Neural cell (in vitro differentiated cells): ENCODE measurements around the gene GNG3. TPM values are rescaled to one million over a fixed set of nuclear protein-coding genes. Genes with fewer than 3 reads are reported as not detected.

Source experiments
- H2AFZ ChIP-seq: fragments of 200-600, 300-800 bp; sonication (generic), shearing (Covaris generic); 2 replicates; pipeline ENCODE4 v1.6.0; 2014; ENCODE audit warnings: low read depth, mild to moderate bottlenecking, antibody characterized with exemption, low read length, moderate library complexity
- H3F3A ChIP-seq: fragments of 200-600 bp; shearing (Covaris generic); 2 replicates; pipeline ENCODE4 v1.6.1; 2016; ENCODE audit warnings: mild to moderate bottlenecking, moderate library complexity, mixed read lengths, antibody characterized with exemption, low read length; ENCODE audit not compliant: insufficient read depth, poor library complexity, severe bottlenecking
- H3K27ac ChIP-seq: fragments of 200-600, 300-800 bp; sonication (generic), shearing (Covaris generic); 2 replicates; pipeline ENCODE4 v1.5.1; 2014; ENCODE audit warnings: mild to moderate bottlenecking, low read length, moderate library complexity
- H3K27me3 ChIP-seq: fragments of 300-800, 200-600 bp; sonication (generic), shearing (Covaris generic); 2 replicates; pipeline ENCODE4 v1.6.0; 2014; ENCODE audit warnings: mild to moderate bottlenecking, low read depth, low read length, moderate library complexity; ENCODE audit not compliant: insufficient read depth
- H3K36me3 ChIP-seq: fragments of 300-800, 200-600 bp; sonication (generic), shearing (Covaris generic); 2 replicates; pipeline ENCODE4 v1.5.1; 2014; ENCODE audit warnings: mild to moderate bottlenecking, antibody characterized with exemption, low read length, moderate library complexity; ENCODE audit not compliant: insufficient read depth
- H3K4me2 ChIP-seq: fragments of 300-800, 200-600 bp; sonication (generic), shearing (Covaris generic); 2 replicates; pipeline ENCODE4 v1.6.0; 2014; ENCODE audit warnings: mild to moderate bottlenecking, low read length
- H3K4me3 ChIP-seq: fragments of 300-800, 200-600 bp; sonication (generic), shearing (Covaris generic); 2 replicates; pipeline ENCODE4 v1.5.1; 2014; ENCODE audit warnings: mild to moderate bottlenecking, low read length, moderate library complexity
- H3K79me2 ChIP-seq: fragments of 200-600 bp; shearing (Covaris generic); replicated peaks from 2 replicates; pipeline ENCODE4 v1.6.0; 2014; ENCODE audit warnings: mild to moderate bottlenecking, low read length, moderate library complexity; ENCODE audit not compliant: insufficient read depth
- H3K9ac ChIP-seq: fragments of 300-800, 200-600 bp; sonication (generic), shearing (Covaris generic); 2 replicates; pipeline ENCODE4 v1.6.1; 2016; ENCODE audit warnings: mild to moderate bottlenecking, low read length, mixed read lengths
- H3K9me2 ChIP-seq: fragments of 200-600 bp; shearing (Covaris generic); 2 replicates; pipeline ENCODE4 v1.6.1; 2016; ENCODE audit warnings: mild to moderate bottlenecking, low read length, mixed read lengths; ENCODE audit not compliant: insufficient read depth
- H3K9me3 ChIP-seq: fragments of 200-600, 300-800 bp; sonication (generic), shearing (Covaris generic); 2 replicates; pipeline ENCODE4 v1.6.1; 2016; ENCODE audit warnings: mild to moderate bottlenecking, mixed run types, low read length, moderate library complexity, mixed read lengths
- H4K20me1 ChIP-seq: fragments of 200-600 bp; shearing (Covaris generic); 2 replicates; pipeline ENCODE4 v1.6.1; 2016; ENCODE audit warnings: mild to moderate bottlenecking, mixed run types; ENCODE audit not compliant: insufficient read depth
- EP300 ChIP-seq: fragments of 450-650 bp; conservative IDR thresholded peaks from 2 replicates; pipeline ENCODE4 v1.6.1; 2014; ENCODE audit warnings: antibody characterized with exemption, mild to moderate bottlenecking, moderate library complexity; ENCODE audit not compliant: poor library complexity, severe bottlenecking
- EZH2 ChIP-seq: fragments of 200-600, 300-800 bp; shearing (Covaris generic), sonication (generic); IDR thresholded peaks from 2 replicates; pipeline ENCODE4 v1.6.1; 2014; ENCODE audit warnings: antibody characterized with exemption, low read length, borderline replicate concordance, mild to moderate bottlenecking; ENCODE audit not compliant: insufficient read depth, poor library complexity, severe bottlenecking
- MXI1 ChIP-seq: fragments of 450-650 bp; conservative IDR thresholded peaks from 2 replicates; pipeline ENCODE4 v1.6.1; 2014; ENCODE audit warnings: antibody characterized with exemption, mild to moderate bottlenecking; ENCODE audit not compliant: poor library complexity, severe bottlenecking
- POLR2AphosphoS5 ChIP-seq: IDR thresholded peaks from 2 replicates; pipeline ENCODE4 v1.6.1; 2012
- RAD21 ChIP-seq: fragments of 450-650 bp; conservative IDR thresholded peaks from 2 replicates; pipeline ENCODE4 v1.6.1; 2014; ENCODE audit warnings: antibody characterized with exemption, mild to moderate bottlenecking, moderate library complexity
- SMC3 ChIP-seq: fragments of 450-650 bp; conservative IDR thresholded peaks from 2 replicates; pipeline ENCODE4 v1.6.1; 2014; ENCODE audit warnings: antibody characterized with exemption, mild to moderate bottlenecking, moderate library complexity; ENCODE audit not compliant: poor library complexity
- TAF1 ChIP-seq: IDR thresholded peaks from 2 replicates; pipeline ENCODE4 v1.6.1; 2012; ENCODE audit warnings: low read depth
- polyA plus RNA-seq: library from polyadenylated mRNA; depleted of rRNA; stranded (reverse); fragments of >200 nt; gene quantifications from 2 replicates; pipeline ENCODE4 v1.2.3, GENCODE V29; 2014
- TF ChIP-seq, protein P1 (sequence below): fragments of 450-650 bp; IDR thresholded peaks from 2 replicates; pipeline ENCODE4 v1.5.1; 2014; ENCODE audit warnings: antibody characterized with exemption, mild to moderate bottlenecking, moderate library complexity; ENCODE audit not compliant: poor library complexity, severe bottlenecking
- TF ChIP-seq, protein P2 (sequence below): IDR thresholded peaks from 2 replicates; pipeline ENCODE4 v1.6.1; 2012; ENCODE audit warnings: borderline replicate concordance

GNG3 gene
- polyA plus RNA-seq, 1 donor from 2014 or later: 121 TPM

DNA sequence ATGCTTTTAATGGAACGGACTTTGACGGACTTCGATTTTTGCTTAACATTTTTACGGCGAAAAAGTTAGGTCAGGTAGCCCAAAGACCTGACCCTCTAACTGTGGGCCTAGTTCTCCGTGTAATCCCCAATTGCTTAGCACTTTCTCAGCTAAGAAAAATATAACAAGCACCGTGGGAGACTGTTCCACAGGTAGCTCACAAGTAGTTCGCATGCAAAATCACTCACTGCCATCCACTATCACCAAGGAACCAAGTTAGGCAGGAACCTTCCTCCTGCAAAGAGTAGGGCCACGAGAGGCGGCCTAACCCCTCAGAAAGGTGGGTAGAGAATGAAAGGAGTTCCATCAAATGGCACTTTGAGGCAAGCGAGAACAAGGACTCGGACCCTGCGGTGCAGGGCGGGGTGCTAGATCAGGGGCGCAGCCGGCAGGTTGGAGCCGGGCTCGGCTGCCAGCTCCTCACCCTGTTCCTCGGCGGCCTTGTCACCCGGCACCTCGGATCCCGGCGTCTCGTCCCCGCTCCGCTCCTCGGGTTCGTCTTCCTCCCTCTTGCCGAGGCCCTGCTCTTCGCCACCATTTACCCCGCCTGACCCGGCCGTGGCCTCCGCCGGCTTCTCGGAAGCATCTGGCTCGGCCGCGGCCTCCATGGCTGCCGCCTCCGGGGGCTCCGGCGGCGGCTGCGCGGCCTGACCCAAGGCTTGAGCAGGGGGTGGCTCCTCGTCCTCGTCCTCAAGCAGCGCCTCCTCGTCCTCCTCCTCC, 18.9 kb downstream of the GNG3 start:
- Histone ChIP-seq H3K9ac (peak overlapping the region; percentile 75), H3K27ac (peak overlapping the region; percentile 93), H3K79me2 (peaks cover 62% of the 10 kb centered on the region), H3K4me3 (peak overlapping the region; percentile 83), H2AFZ (no peak overlapping the region), H3K4me2 (peak overlapping the region; percentile 99), H3K9me3 (no peaks in the 10 kb centered on the region), H3F3A (peaks cover 5% of the 10 kb centered on the region), H3K27me3 (no peaks in the 10 kb centered on the region), H3K9me2 (no peaks in the 10 kb centered on the region), H3K36me3 (peaks cover 17% of the 10 kb centered on the region), H4K20me1 (peaks cover 3% of the 10 kb centered on the region)
- TF ChIP-seq EP300: no peak
- TF ChIP-seq RAD21: no peak
- TF ChIP-seq EZH2: no peak
- TF ChIP-seq MXI1: no peak
- TF ChIP-seq POLR2AphosphoS5: no peak
- TF ChIP-seq TAF1: no peak
- TF ChIP-seq, protein P1, sequence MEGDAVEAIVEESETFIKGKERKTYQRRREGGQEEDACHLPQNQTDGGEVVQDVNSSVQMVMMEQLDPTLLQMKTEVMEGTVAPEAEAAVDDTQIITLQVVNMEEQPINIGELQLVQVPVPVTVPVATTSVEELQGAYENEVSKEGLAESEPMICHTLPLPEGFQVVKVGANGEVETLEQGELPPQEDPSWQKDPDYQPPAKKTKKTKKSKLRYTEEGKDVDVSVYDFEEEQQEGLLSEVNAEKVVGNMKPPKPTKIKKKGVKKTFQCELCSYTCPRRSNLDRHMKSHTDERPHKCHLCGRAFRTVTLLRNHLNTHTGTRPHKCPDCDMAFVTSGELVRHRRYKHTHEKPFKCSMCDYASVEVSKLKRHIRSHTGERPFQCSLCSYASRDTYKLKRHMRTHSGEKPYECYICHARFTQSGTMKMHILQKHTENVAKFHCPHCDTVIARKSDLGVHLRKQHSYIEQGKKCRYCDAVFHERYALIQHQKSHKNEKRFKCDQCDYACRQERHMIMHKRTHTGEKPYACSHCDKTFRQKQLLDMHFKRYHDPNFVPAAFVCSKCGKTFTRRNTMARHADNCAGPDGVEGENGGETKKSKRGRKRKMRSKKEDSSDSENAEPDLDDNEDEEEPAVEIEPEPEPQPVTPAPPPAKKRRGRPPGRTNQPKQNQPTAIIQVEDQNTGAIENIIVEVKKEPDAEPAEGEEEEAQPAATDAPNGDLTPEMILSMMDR: no peak

DNA sequence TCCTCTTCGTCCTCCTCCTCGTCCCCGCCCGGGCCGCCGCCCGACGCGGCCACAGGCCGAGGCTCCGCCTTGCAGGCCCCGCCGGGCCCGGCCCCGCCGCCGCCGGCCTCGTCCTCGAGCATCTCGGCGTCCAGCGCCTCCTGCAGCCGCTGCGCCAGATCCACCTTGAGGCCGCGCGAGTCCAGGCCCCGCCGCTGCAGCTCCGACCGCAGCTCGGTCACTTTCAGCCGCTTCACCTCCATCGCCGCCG, 19.4 kb downstream of the GNG3 start:
- Histone ChIP-seq H3K36me3 (peaks cover 12% of the 10 kb centered on the region), H3K79me2 (peaks cover 58% of the 10 kb centered on the region), H3K27me3 (no peaks in the 10 kb centered on the region), H4K20me1 (peaks cover 3% of the 10 kb centered on the region), H2AFZ (no peak overlapping the region), H3K9me3 (no peaks in the 10 kb centered on the region), H3K27ac (peak overlapping the region; percentile 93), H3K9ac (peak overlapping the region; percentile 75), H3K9me2 (no peaks in the 10 kb centered on the region), H3K4me2 (no peak overlapping the region), H3F3A (peaks cover 5% of the 10 kb centered on the region), H3K4me3 (peak overlapping the region; percentile 83)
- TF ChIP-seq EZH2 (no peak), SMC3 (no peak), MXI1 (no peak), POLR2AphosphoS5 (no peak), TAF1 (no peak), RAD21 (no peak), EP300 (no peak)
- TF ChIP-seq, protein P1: no peak
- TF ChIP-seq, protein P2, sequence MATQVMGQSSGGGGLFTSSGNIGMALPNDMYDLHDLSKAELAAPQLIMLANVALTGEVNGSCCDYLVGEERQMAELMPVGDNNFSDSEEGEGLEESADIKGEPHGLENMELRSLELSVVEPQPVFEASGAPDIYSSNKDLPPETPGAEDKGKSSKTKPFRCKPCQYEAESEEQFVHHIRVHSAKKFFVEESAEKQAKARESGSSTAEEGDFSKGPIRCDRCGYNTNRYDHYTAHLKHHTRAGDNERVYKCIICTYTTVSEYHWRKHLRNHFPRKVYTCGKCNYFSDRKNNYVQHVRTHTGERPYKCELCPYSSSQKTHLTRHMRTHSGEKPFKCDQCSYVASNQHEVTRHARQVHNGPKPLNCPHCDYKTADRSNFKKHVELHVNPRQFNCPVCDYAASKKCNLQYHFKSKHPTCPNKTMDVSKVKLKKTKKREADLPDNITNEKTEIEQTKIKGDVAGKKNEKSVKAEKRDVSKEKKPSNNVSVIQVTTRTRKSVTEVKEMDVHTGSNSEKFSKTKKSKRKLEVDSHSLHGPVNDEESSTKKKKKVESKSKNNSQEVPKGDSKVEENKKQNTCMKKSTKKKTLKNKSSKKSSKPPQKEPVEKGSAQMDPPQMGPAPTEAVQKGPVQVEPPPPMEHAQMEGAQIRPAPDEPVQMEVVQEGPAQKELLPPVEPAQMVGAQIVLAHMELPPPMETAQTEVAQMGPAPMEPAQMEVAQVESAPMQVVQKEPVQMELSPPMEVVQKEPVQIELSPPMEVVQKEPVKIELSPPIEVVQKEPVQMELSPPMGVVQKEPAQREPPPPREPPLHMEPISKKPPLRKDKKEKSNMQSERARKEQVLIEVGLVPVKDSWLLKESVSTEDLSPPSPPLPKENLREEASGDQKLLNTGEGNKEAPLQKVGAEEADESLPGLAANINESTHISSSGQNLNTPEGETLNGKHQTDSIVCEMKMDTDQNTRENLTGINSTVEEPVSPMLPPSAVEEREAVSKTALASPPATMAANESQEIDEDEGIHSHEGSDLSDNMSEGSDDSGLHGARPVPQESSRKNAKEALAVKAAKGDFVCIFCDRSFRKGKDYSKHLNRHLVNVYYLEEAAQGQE: no peak
